HG03571 (cell line): ENCODE data around the gene ANKRD23.

Experiments used
- ATAC-seq: cut with Tn5 transposase; IDR thresholded peaks from one replicate; pipeline ENCODE4 v1.9.1; 2021; ENCODE audit not compliant: unreplicated experiment

The ANKRD23 gene

GRCh38 chr2:96877631-96878092 is 33.8 kb upstream of the ANKRD23 start:
- ATAC-seq = no peak

- ATAC-seq = no peak
Measured at GRCh38 chr2:96877042-96877451, 33.2 kb upstream of the ANKRD23 start.

- ATAC-seq = no peak
Measured at GRCh38 chr2:96876269-96877041, 32.6 kb upstream of the ANKRD23 start.

GRCh38 chr2:96875498-96876268 is 31.9 kb upstream of the ANKRD23 start:
- no peak for ATAC-seq

- peak; percentile 41 for ATAC-seq
Measured at GRCh38 chr2:96874198-96874831, 30.5 kb upstream of the ANKRD23 start.

GRCh38 chr2:96873651-96874096 is 29.9 kb upstream of the ANKRD23 start:
- ATAC-seq = no peak

- no peak for ATAC-seq
Measured at GRCh38 chr2:96872591-96873349, 28.9 kb upstream of the ANKRD23 start.

- ATAC-seq = no peak
Measured at GRCh38 chr2:96870626-96871255, 26.9 kb upstream of the ANKRD23 start.

- ATAC-seq = no peak
Measured at GRCh38 chr2:96869822-96870625, 26.2 kb upstream of the ANKRD23 start, which contains the start of gene SEMA4C. Gene SEMA4C, minus strand, starts transcription at chr2:96870080. Its CDS starts 2,194 bp downstream, at chr2:96867886.

GRCh38 chr2:96869281-96869821 is 25.5 kb upstream of the ANKRD23 start:
- ATAC-seq = no peak

- ATAC-seq = peak; percentile 43
Measured at GRCh38 chr2:96868555-96869280, 24.9 kb upstream of the ANKRD23 start.

GRCh38 chr2:96867756-96868554 is 24.1 kb upstream of the ANKRD23 start:
- no peak for ATAC-seq

- ATAC-seq = no peak
Measured at GRCh38 chr2:96866986-96867755, 23.4 kb upstream of the ANKRD23 start.

- ATAC-seq = no peak
Measured at GRCh38 chr2:96866586-96866985, 22.8 kb upstream of the ANKRD23 start.

GRCh38 chr2:96866149-96866548 is 22.3 kb upstream of the ANKRD23 start:
- no peak for ATAC-seq

- ATAC-seq = no peak
Measured at GRCh38 chr2:96865654-96866053, 21.8 kb upstream of the ANKRD23 start.
